PC-9 (cell line): ENCODE measurements around the gene VEPH1. TPM values are rescaled to one million over a fixed set of nuclear protein-coding genes. Genes with fewer than 3 reads are reported as not detected.

ENCODE experiments used
- BruUV-seq: library from RNA; stranded (reverse); fragments of 400-500 nt; replicated peaks from 2 replicates; lab custom pipeline; 2021; lab: Mats Ljungman, UMichigan
- CTCF ChIA-PET: fragments of 300-600 bp; sonication (Branson Sonifier 250); formaldehyde crosslinking; loops from one replicate; lab custom pipeline; 2022; ENCODE audit warnings: antibody characterized with exemption; lab: Charles Lee
- POLR2A ChIA-PET: fragments of 300-600 bp; sonication (Branson Sonifier 250); formaldehyde crosslinking; loops from one replicate; lab custom pipeline; 2022; ENCODE audit warnings: antibody characterized with exemption; ENCODE audit not compliant: unreplicated experiment; lab: Charles Lee
- DNase-seq, 2 experiments: peaks; one replicate each; pipeline versions ENCODE4 v3.0.0 to v3.0.0-alpha.2; 2015 to 2022; ENCODE audit warnings: mixed read lengths in 1 of 2
- H2AFZ ChIP-seq: fragments of 200-600 bp; sonication (generic); 2 replicates; pipeline ENCODE4 v1.8.1; 2017; ENCODE audit warnings: antibody characterized with exemption
- H3F3A ChIP-seq: fragments of 200-600 bp; sonication (generic); 2 replicates; pipeline ENCODE4 v1.8.1; 2017; ENCODE audit warnings: antibody characterized with exemption, mild to moderate bottlenecking, low read depth; ENCODE audit not compliant: insufficient read depth
- H3K27ac ChIP-seq: fragments of 200-600 bp; sonication (generic); 2 replicates; pipeline ENCODE4 v1.6.1; 2016; ENCODE audit warnings: mixed run types
- H3K27me3 ChIP-seq: fragments of 200-600 bp; sonication (generic); 2 replicates; pipeline ENCODE4 v1.6.1; 2016; ENCODE audit warnings: low read depth, mixed run types; ENCODE audit not compliant: insufficient read depth
- H3K36me3 ChIP-seq: fragments of 200-600 bp; sonication (generic); 2 replicates; pipeline ENCODE4 v1.6.1; 2016; ENCODE audit warnings: low read depth, mixed run types
- H3K4me1 ChIP-seq: fragments of 200-600 bp; sonication (generic); replicated peaks from 2 replicates; pipeline ENCODE4 v1.6.1; 2016; ENCODE audit warnings: mixed run types; ENCODE audit not compliant: insufficient read depth
- H3K4me2 ChIP-seq: fragments of 200-600 bp; sonication (generic); 2 replicates; pipeline ENCODE4 v1.6.1; 2017; ENCODE audit warnings: mixed run types
- H3K4me3 ChIP-seq: fragments of 200-600 bp; sonication (generic); 2 replicates; pipeline ENCODE4 v1.6.1; 2016; ENCODE audit warnings: mixed run types
- H3K79me2 ChIP-seq: fragments of 200-600 bp; sonication (generic); 2 replicates; pipeline ENCODE4 v1.6.1; 2017; ENCODE audit warnings: low read depth, mixed run types
- H3K9me2 ChIP-seq: fragments of 200-600 bp; sonication (generic); 2 replicates; pipeline ENCODE4 v1.8.1; 2017; ENCODE audit warnings: mild to moderate bottlenecking; ENCODE audit not compliant: insufficient read depth
- H3K9me3 ChIP-seq: fragments of 200-600 bp; sonication (generic); 2 replicates; pipeline ENCODE4 v1.8.1; 2016; ENCODE audit warnings: low read depth; ENCODE audit not compliant: insufficient read depth
- H4K20me1 ChIP-seq: fragments of 200-600 bp; sonication (generic); 2 replicates; pipeline ENCODE4 v1.8.1; 2017; ENCODE audit not compliant: insufficient read depth
- CTCF ChIP-seq: fragments of 200-600 bp; sonication (generic); conservative IDR thresholded peaks from 2 replicates; pipeline ENCODE4 v1.6.1; 2017; ENCODE audit warnings: mixed run types, antibody characterized with exemption, mild to moderate bottlenecking, moderate library complexity
- EZH2 ChIP-seq: fragments of 200-600 bp; sonication (generic); IDR thresholded peaks from 2 replicates; pipeline ENCODE4 v1.8.0; 2017; ENCODE audit warnings: antibody characterized with exemption, low read depth
- intact Hi-C: fragments of 100-400 bp; cut with micrococcal nuclease; formaldehyde crosslinking; loops from one replicate; pipeline ENCODE4 v1.10.0; 2022; ENCODE audit not compliant: unreplicated experiment
- total RNA-seq: library from RNA; stranded (reverse); gene quantifications from 2 replicates; pipeline ENCODE4 v1.2.3, GENCODE V29; 2021

Gene VEPH1
- total RNA-seq, 1 experiment from 2014 or later, result 4.0 TPM

GRCh38 chr3:157441102-157441624 is 62.1 kb downstream of the VEPH1 start:
- Histone ChIP-seq H3K4me2 (no peak overlapping the region), H3K36me3 (0 out of 2 replicates have a peak, but pooled peaks cover 11% of the 10 kb centered on the region), H3K79me2 (peaks cover 7% of the 10 kb centered on the region; the same call in 1 of the 2 replicates), H3F3A (peaks cover 13% of the 10 kb centered on the region; the same call in 1 of the 2 replicates), H3K9me3 (no peaks in the 10 kb centered on the region), H4K20me1 (no peaks in the 10 kb centered on the region), H3K4me1 (peaks cover 28% of the 10 kb centered on the region), H2AFZ (no peak overlapping the region), H3K27ac (no peak overlapping the region), H3K9me2 (no peaks in the 10 kb centered on the region), H3K27me3 (no peaks in the 10 kb centered on the region), H3K4me3 (no peak overlapping the region)
- intact Hi-C loops, result no loop called here
- CTCF ChIA-PET, result no interaction called here
- no TSS peak for BruUV-seq
- DNase-seq, result no peak
- POLR2A ChIA-PET, result no interaction called here
- no peak for TF ChIP-seq EZH2
- no peak for TF ChIP-seq CTCF

GRCh38 chr3:157438194-157438730 is 65.0 kb downstream of the VEPH1 start:
- H3F3A ChIP-seq, result peaks cover 18% of the 10 kb centered on the region; the same call in 1 of the 2 replicates
- peaks cover 7% of the 10 kb centered on the region; the same call in 1 of the 2 replicates for H3K79me2 ChIP-seq
- DNase-seq, result no peak
- H3K27me3 ChIP-seq, result no peaks in the 10 kb centered on the region
- no peak overlapping the region for H3K27ac ChIP-seq
- POLR2A ChIA-PET, result interaction anchor here (0.7 kb wide), 1 partner anchor 202 kb away, joined by 3 read pairs; no protein-coding TSS in a partner anchor
- intact Hi-C loops, result loop anchor here (5.0 kb wide), 1 partner anchor 276 kb away; the partner anchor contains the start of gene CCNL1
- 0 out of 2 replicates have a peak, but pooled peaks cover 11% of the 10 kb centered on the region for H3K36me3 ChIP-seq
- peak overlapping the region; percentile 91 for H3K4me3 ChIP-seq
- no peaks in the 10 kb centered on the region for H3K9me2 ChIP-seq
- H3K4me2 ChIP-seq, result peak overlapping the region; percentile 89
- TF ChIP-seq CTCF (no peak), EZH2 (no peak)
- peak overlapping the region; percentile 82 for H2AFZ ChIP-seq
- no peaks in the 10 kb centered on the region for H4K20me1 ChIP-seq
- H3K4me1 ChIP-seq, result peaks cover 25% of the 10 kb centered on the region
- CTCF ChIA-PET, result no interaction called here
- no TSS peak for BruUV-seq
- H3K9me3 ChIP-seq, result no peaks in the 10 kb centered on the region

GRCh38 chr3:157436583-157437291 is 66.5 kb downstream of the VEPH1 start, which contains the start of gene PTX3:
TSS of gene PTX3 (plus strand) at chr3:157436850. CDS start at chr3:157436934, 84 bp downstream.
- H3K27me3 ChIP-seq, result no peaks in the 10 kb centered on the region
- no TSS peak for BruUV-seq
- TF ChIP-seq EZH2 (no peak), CTCF (no peak)
- peak within 1 kb of the TSS; percentile 91 for H3K4me3 ChIP-seq
- peaks cover 7% of the 10 kb centered on the region; the same call in 1 of the 2 replicates for H3K79me2 ChIP-seq
- ChIA-PET POLR2A (no interaction called here), CTCF (interaction anchor here (0.6 kb wide), 1 partner anchor 92 kb away, joined by 3 read pairs; no protein-coding TSS in a partner anchor)
- 0 out of 2 replicates have a peak, but pooled peaks cover 6% of the 10 kb centered on the region for H3K36me3 ChIP-seq
- peaks cover 18% of the 10 kb centered on the region; the same call in 1 of the 2 replicates for H3F3A ChIP-seq
- H3K4me2 ChIP-seq, result peak within 1 kb of the TSS; percentile 89
- peak; percentile 22 to 81 for DNase-seq
- H4K20me1 ChIP-seq, result no peaks in the 10 kb centered on the region
- H3K4me1 ChIP-seq, result peaks cover 25% of the 10 kb centered on the region
- no peaks in the 10 kb centered on the region for H3K9me3 ChIP-seq
- H3K9me2 ChIP-seq, result no peaks in the 10 kb centered on the region
- intact Hi-C loops, result loop anchor here (2.0 to 5.0 kb wide), 2 partner anchors 76 to 274 kb away; partner anchors contain the start of gene CCNL1
- H2AFZ ChIP-seq, result peak within 1 kb of the TSS; percentile 82
- peak within 1 kb of the TSS; percentile 63 for H3K27ac ChIP-seq
